Articular chondrocyte of knee joint (primary cell): ENCODE data around the gene NOP58. TPM values are rescaled to one million over a fixed set of nuclear protein-coding genes. Genes with fewer than 3 reads are reported as not detected.

ENCODE experiments used
- small RNA-seq: library from RNA; depleted of rRNA; stranded (forward); fragments of <200 nt; gene quantifications from one replicate; pipeline ENCODE3, GENCODE V24; 2012
- total RNA-seq: library from RNA; depleted of rRNA; stranded (reverse); fragments of >200 nt; gene quantifications from 2 replicates; pipeline ENCODE4 v1.2.3, GENCODE V29; 2012

NOP58 gene
- total RNA-seq, result 56.1 and 62.6 TPM in 2 replicates

GRCh38 chr2:202265467-202266277 is at the start of gene NOP58:
TSS of gene NOP58 (plus strand) at chr2:202265763. CDS start at chr2:202265942, 179 bp downstream.

GRCh38 chr2:202238234-202239197 is 27.0 kb upstream of the NOP58 start, which contains the start of gene SUMO1:
TSS of gene SUMO1 (minus strand) at chr2:202238597. CDS start at chr2:202238451, 146 bp downstream.

Small RNA genes lying within 50 kb of the gene (small RNA-seq; reads per million reads assigned to genes)
- gene AC079354.2, result not detected
- gene RF00575, result not detected
- not detected for gene RN7SL753P
- 15.8 reads per million, percentile 95 among the genes with 10 or more reads in this experiment for gene SNORD11
- 5.6 reads per million, percentile 91 among the genes with 10 or more reads in this experiment for gene SNORD11B
- 157 reads per million, percentile 98 among the genes with 10 or more reads in this experiment for gene SNORD70

Other genes starting within 250 kb of the NOP58 start
- 11.6 and 16.2 TPM in 2 replicates for gene FZD7, start 231.9 kb upstream of the NOP58 start, total RNA-seq
- gene KIAA2012, start 192.5 kb upstream of the NOP58 start, total RNA-seq, result under 0.01 TPM in 1 of 2 replicates, not detected in the other
- gene SUMO1, start 27.2 kb upstream of the NOP58 start, total RNA-seq, result 152 and 161 TPM in 2 replicates
- gene BMPR2, start 110.6 kb downstream of the NOP58 start, total RNA-seq, result 54.2 and 57.2 TPM in 2 replicates